Measurements from ENCODE around the gene OR6S1.
"Not testable (repeated sequence)": the region's sequence is repeated elsewhere in the genome, so short reads cannot be mapped to it uniquely, and the experiment has no call there.

OR6S1 gene

GRCh38 chr14:20630340-20631022 lies 11.0 kb downstream of the OR6S1 start:
- DNase-seq: no peak

DNA sequence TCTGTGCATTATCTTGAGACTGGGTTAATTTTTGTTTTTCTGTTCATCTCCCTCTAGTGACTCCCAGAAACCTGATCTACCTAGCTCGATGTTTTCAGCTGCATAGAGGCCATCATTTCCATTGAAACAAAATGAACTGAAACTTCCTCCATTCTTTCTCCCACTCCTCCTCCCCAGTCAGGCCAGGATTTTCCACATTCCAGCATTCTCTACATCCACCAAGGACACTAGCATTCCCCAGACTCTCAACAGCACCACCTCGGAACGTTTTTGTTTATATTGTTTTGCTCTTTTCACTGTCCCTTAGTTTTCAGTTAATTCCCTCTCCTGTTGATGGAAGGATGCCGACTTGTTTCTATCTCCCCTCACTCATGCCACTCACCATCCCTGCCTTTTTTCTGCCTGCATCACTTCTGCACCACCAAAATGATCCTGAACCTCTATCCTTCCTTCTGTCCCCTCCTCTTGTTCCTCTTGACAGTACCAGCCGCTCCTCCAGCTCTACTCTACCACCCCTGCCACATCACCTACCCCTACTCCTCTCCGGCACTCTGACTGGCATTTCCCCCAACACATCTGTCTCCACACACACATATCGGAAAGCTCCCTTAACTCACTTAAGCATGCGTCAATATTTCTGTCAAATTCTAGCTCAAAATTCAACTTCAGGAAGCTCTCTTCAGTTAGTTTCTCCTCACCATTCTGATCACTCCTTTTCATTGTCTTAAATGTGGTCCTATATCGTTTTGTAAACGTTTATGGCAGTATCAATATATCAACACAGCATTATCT lies 13.2 kb downstream of the OR6S1 start:
- no peak for DNase-seq

DNA sequence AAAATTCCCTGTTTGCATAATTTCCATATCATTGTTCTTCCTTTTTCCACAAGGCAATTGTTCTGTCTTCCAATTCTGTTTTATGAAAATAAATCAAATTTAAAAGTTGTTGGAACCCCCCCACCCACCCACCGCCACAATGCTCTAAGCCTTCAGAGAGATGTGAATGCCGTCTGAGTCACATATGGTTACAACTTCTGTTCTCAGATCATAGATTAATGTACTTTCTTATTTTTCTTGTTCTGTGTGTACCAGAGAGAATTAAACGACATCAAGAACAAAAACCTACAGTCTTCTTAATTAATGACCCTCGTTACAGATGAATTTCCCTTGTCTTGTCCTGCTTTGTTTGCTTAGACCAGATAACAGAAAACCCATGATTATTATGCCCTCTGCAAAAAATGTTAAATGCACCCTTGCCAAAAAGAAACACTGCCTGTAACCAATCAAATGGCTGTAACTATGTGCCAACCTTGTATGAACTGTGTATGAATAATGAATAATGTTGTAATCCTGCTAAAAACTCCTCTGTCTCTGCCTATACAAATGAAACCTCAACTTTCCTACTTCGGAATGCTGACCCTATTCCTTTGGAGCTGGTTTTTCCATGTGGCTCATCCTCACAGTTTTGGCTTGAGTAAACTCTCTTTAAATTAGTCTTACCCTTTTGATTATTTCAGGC lies 14.0 kb downstream of the OR6S1 start:
- DNase-seq: no peak

- no peak for DNase-seq
Observed at GRCh38 chr14:20626274-20626673, 15.2 kb downstream of the OR6S1 start.

DNA sequence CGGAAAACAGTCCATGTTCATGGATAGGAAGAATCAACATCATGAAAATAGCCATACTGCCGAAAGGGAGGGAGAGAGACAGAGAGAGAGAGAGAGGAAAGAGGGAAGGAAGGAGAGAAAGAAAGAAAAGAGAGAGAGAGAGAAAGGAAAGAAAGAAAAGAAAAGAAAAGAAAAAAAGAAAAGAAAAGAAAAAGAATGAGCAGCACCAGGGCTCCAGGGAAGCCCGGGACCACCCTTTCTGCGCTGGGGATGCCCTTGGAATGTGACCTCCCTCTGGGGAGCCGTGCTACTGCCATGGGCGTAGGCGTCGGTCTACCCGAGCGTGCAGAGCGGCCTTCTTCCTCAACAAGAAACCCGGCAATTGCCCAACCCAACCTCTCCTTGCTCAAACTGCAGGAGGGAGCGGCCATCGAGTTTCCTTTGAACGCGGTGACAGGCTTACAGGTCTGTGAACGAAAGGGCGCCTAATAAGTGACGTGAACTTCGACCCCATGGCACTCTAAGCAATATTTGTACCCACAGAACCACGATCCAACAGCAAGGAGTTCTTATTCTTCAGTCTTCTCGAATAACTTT lies 16.9 kb downstream of the OR6S1 start:
- DNase-seq: peak in 1 of 4 experiments; percentile 14

GRCh38 chr14:20623798-20624197 lies 17.7 kb downstream of the OR6S1 start:
- no peak for DNase-seq

GRCh38 chr14:20622816-20623291 lies 18.6 kb downstream of the OR6S1 start:
- DNase-seq: no peak

DNA sequence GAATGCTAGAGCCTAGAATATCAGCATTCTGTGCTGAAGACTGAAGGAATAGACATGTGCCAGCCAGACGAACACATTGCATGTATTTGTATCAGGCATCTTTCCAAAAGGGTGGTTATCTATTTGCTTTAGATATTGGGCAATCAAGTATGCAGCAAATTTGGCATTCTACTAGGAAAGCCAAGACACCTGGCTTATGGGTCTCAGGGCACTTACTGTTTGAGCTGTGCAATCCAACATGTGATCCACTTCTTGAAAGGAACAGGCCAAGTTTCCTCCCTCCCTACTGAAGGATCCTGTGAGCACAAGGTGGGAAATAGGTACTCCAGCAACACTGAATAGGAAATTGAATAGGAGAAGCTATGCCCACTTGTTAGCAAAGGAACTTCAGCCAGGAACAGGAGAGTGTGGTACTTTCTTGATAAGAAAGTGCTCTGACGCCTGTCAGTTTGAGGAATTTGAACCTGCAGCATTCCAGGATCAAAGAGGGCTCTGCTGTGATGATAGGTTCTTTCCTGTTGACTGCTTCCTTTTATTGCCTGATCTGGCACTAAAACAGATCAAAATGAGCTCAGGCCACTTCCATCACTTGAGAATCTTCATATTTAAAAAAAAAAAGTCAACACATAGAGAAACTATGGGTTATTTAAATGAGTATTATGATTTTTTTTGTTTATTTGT lies 20.6 kb downstream of the OR6S1 start:
- no peak for DNase-seq

DNA sequence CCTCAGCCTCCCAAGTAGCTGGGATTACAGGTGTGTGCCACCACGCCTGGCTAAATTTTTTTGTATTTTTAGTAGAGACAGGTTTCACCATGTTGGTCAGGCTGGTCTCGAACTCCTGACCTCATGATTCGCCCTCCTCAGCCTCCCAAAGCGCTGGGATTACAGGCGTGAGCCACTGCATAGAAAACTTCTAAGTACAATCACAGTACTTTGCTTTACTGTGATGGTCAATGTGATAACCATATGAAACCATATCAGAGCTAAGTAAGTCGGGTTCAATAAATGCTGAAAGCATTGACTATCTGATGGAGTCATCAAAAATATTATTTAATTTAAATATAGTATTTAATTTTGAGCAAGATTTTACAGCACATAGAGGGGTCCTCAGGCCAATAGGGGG lies 21.8 kb downstream of the OR6S1 start:
- not testable (repeated sequence) for DNase-seq

- DNase-seq: no peak
Observed at GRCh38 chr14:20618271-20618749, 23.2 kb downstream of the OR6S1 start.

DNA sequence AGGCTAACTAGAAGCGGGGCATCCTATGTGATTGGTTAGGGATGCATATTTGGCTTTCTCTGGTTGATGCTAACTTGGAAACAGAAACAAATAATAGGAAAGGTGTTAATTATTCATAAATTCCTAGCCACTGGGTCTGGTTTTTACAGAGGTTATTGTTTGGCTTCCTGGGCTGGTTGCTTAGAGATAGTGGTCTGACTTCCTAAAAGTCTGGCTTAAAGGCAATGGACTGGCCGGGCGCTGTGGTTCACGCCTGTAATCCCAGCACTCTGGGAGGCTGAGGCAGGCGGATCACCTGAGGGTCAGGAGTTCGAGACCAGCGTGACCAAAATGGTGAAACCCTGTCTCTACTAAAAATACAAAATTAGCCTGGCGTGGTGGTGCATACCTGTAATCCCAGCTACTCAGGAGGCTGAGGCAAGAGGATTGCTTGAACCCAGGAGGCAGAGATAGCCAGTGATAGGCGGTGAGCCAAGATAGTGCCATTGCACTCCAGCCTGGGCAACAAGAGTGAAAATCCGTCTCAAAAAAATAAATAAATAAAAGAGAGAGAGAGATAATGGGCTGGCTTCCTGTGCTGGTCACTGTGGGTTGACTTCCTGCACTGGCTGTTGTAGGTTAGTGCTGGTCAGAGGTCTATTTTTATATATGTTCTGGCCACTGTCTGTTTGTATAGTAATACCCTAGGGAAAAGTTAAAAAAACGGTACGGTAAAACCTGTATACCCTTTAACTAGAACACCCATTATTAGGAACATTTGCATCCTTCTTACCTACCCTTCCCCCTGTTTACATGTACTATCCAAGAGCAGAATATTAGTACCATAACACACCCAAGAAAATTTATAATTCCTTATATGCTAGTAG lies 24.1 kb downstream of the OR6S1 start:
- DNase-seq: no peak

DNA sequence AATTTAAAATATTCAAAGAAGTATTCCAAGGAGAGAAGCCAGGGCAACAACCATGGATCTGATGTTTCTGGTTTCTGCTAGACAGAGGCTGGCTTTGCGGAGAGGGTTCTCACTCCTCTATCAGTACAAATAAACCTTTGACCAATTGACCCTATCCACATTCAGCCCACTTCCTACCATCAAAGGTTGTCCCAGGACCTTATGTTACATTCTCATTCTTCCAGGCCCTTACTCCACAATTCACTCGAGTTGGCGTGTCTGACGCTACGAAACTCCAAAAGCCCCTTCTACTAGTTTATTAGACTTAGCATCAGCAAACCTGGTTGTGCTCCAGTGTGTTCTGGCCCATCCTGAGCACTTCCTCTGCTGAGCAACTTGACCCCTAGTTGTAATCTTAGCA lies 25.5 kb downstream of the OR6S1 start:
- no peak for DNase-seq

DNA sequence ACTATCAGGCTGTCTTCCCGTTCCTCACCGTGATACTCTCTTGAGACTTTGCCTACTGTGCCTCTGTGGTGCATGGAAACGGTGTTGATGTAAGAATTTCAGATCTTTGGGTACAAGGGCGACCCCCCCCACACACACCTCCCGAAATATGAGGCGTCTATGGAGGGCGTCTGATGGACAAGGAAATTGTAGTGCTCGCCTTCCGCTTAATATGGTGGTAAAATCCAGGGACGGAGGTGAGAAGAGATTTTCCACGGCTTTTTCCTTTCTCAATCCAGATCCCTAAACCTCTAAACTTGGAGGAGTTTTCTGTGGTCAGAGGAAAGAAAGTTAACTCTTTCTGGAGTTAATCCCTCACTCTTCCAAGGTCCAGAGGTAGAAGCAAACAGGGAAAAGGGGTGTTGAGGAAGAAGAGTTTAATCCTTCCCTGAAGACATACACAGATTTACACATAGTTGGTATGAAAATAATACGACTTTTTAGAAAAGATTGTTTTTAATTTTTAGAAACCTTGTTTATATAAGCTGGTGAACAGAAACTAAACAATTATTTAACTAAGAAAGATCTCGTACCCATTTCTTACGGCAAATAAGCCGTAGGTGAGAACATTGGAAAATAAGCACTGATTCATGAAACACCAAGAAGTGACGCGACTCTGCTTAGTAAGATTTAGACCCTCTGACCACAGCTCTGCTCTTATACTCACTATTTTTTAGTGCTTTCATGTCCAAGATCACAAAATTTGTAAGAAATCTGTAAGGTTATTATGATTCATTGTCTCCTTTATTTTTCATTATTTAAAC lies 27.3 kb downstream of the OR6S1 start:
- DNase-seq: no peak

DNA sequence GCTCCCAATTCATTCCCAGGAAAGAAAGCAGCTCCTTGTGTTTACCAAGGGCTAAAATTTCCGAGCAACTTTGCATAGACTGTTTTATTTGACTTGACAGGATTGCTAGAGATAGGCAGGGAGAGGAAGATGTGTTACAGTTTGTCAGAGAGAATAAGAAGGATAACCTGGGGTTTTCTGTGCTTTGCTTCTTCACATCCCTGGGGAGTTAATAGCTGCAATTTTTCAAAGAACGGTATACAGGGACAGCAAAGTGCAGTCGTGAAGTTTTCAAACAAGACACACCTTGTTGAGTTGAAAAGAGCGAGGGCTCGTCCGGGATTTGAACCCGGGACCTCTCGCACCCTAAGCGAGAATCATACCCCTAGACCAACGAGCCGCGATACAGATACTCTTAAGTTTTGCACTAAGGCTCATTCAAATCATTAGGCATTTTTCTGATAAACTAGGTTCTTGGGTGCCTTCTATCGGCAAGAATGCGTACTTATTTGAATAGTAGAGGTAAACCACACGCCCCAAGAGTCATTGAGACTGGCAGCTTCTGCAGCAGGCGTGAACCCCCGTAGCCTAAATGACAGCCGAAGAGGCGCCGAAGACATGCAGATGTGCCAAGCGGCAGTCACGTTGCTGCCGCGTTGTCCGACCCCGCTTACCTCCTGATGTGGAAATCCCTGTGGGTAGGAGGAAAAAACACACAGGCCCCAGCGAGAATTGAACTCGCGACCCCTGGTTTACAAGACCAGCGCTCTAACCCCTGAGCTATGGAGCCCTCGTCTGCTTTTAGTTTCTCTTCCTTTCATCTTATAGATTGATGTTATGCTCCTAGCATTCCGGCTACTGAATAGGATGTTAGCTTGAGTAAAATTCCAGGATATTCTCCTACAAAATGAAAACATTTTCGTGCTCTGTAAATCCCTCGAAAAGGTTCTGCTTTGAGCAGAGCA lies 28.1 kb downstream of the OR6S1 start:
- DNase-seq: peak; percentile 64 to 71 (median 70)

GRCh38 chr14:20612403-20612802 lies 29.1 kb downstream of the OR6S1 start:
- DNase-seq: no peak

DNA sequence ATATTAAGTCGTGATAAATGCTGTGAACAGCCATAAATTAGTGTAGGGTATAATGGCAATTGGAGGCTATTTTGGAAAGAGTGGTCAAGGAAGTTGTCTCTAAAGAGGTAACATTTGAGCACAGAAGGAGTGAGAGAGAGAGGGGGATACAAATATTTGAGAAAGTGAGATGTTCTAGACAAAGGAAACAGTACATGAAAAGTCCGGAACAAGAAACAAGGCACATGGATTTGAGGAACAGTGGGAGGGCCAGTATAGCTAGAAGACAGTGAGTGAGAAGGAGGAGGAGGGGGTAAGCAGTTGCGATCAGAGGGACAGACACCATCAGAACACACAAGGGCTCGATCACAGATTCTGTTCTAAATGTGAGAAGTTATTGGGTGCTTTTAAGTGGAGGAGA lies 30.2 kb downstream of the OR6S1 start:
- DNase-seq: no peak

- peak; percentile 30 to 56 (median 40) for DNase-seq
Observed at GRCh38 chr14:20610002-20610765, 31.3 kb downstream of the OR6S1 start.

DNA sequence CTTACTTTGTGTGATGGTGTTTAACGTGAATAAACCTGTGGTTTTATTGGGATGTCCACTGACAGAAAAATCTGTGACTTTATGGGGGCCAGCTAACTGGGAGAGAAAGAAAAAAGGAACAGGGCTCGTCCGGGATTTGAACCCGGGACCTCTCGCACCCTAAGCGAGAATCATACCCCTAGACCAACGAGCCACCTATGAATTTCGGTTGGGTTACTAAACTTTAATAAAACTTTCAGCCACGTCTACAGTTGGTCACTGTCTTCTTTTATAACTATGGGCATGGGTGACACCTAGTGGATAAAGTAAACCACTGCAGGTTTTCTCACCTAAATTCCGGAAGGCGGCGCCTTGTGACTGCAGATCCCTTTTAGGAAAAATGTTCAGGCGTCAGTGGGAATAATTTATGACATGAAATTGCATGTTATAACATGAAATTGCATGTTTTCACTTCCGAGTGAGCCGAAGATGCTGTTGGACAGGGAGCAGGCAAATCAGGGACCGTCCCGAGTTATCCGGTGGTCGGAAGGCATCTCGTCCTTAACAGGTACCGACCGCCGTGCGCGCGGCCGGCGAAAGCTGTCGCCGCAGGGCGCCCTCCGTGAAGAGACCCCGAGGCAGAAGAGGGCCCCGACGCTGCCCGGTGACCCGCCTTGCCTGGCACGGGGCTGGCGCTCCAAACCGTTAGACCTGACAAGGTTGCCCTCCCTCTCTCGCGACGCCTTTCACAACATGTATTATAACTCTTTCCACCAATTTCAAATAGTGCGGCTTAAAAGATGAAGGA lies 32.1 kb downstream of the OR6S1 start:
- DNase-seq: peak in 2 of 4 experiments; percentile 20 to 34

All from activated naive CD4-positive, alpha-beta T cell (primary cell).